ENCODE measurements around the gene SDR42E1. TPM values are rescaled to one million over a fixed set of nuclear protein-coding genes. Genes with fewer than 3 reads are reported as not detected.
"Not testable (repeated sequence)": the region's sequence is repeated elsewhere in the genome, so short reads cannot be mapped to it uniquely, and the experiment has no call there.

The SDR42E1 gene
- polyA plus RNA-seq, 1 experiment: 1.4 TPM

- no peak for TF ChIP-seq CTCF (IDR thresholded peaks at IDR 0.05; ENCODE audit: low read depth, low read length)
- ChIA-PET POLR2A (no interaction called here), CTCF (interaction anchor here (0.6 to 0.7 kb wide), 2 partner anchors 47 to 78 kb away, joined by 3 to 4 read pairs; no protein-coding TSS in a partner anchor)
- H3K27me3 ChIP-seq (ENCODE audit: control insufficient read depth, insufficient read depth, low read length): no peaks in the 10 kb centered on the region
- no peaks in the 10 kb centered on the region for H3K9me3 ChIP-seq (ENCODE audit: control insufficient read depth, insufficient read depth, low read length)
- DNase-seq (ENCODE audit: low read depth, low spot score): no peak
- H3K27ac ChIP-seq (ENCODE audit: low read depth, low read length): no peak overlapping the region
- H3K4me3 ChIP-seq (ENCODE audit: low read depth, low read length): no peak overlapping the region
Measured at GRCh38 chr16:82017911-82018568, 6.8 kb upstream of the SDR42E1 start.

GRCh38 chr16:82016964-82017363, 5.7 kb upstream of the SDR42E1 start:
- Histone ChIP-seq H3K27me3 (ENCODE audit: control insufficient read depth, insufficient read depth, low read length) (no peaks in the 10 kb centered on the region), H3K27ac (ENCODE audit: low read depth, low read length) (no peak overlapping the region), H3K4me3 (ENCODE audit: low read depth, low read length) (no peak overlapping the region), H3K9me3 (ENCODE audit: control insufficient read depth, insufficient read depth, low read length) (no peaks in the 10 kb centered on the region)
- CTCF ChIA-PET: interaction anchor here (0.5 to 0.8 kb wide), 4 partner anchors 79 to 586 kb away, joined by 3 read pairs; no protein-coding TSS in a partner anchor
- POLR2A ChIA-PET: no interaction called here
- no peak for DNase-seq (ENCODE audit: low read depth, low spot score)
- TF ChIP-seq CTCF (IDR thresholded peaks at IDR 0.05; ENCODE audit: low read depth, low read length): no peak

GRCh38 chr16:82016263-82016662, 5.0 kb upstream of the SDR42E1 start:
- ChIA-PET CTCF (interaction anchor here (0.5 to 0.8 kb wide), 4 partner anchors 80 to 586 kb away, joined by 3 read pairs; no protein-coding TSS in a partner anchor), POLR2A (no interaction called here)
- Histone ChIP-seq H3K9me3 (ENCODE audit: control insufficient read depth, insufficient read depth, low read length) (peaks cover 4% of the 10 kb centered on the region; the same call in 1 of the 2 replicates), H3K27ac (ENCODE audit: low read depth, low read length) (no peak overlapping the region), H3K4me3 (ENCODE audit: low read depth, low read length) (no peak overlapping the region), H3K27me3 (ENCODE audit: control insufficient read depth, insufficient read depth, low read length) (peaks cover 3% of the 10 kb centered on the region)
- DNase-seq (ENCODE audit: low read depth, low spot score): no peak
- TF ChIP-seq CTCF (IDR thresholded peaks at IDR 0.05; ENCODE audit: low read depth, low read length): peak; percentile 39

GRCh38 chr16:82013139-82013538, 1.9 kb upstream of the SDR42E1 start:
- CTCF ChIA-PET: interaction anchor here (0.7 to 1.7 kb wide), 2 partner anchors 19 to 1433 kb away, joined by 3 to 5 read pairs; no protein-coding TSS in a partner anchor
- no peak overlapping the region for H3K4me3 ChIP-seq (ENCODE audit: low read depth, low read length)
- no peak overlapping the region for H3K27ac ChIP-seq (ENCODE audit: low read depth, low read length)
- POLR2A ChIA-PET: no interaction called here
- H3K9me3 ChIP-seq (ENCODE audit: control insufficient read depth, insufficient read depth, low read length): peaks cover 13% of the 10 kb centered on the region
- DNase-seq (ENCODE audit: low read depth, low spot score): no peak
- peaks cover 4% of the 10 kb centered on the region for H3K27me3 ChIP-seq (ENCODE audit: control insufficient read depth, insufficient read depth, low read length)
- no peak for TF ChIP-seq CTCF (IDR thresholded peaks at IDR 0.05; ENCODE audit: low read depth, low read length)

GRCh38 chr16:82010649-82011048, 621 bp downstream of the SDR42E1 start:
- POLR2A ChIA-PET: no interaction called here

GRCh38 chr16:82009789-82010188, 1.5 kb downstream of the SDR42E1 start:
- CTCF ChIA-PET; H3K27me3 ChIP-seq (ENCODE audit: control insufficient read depth, insufficient read depth, low read length); H3K4me3 ChIP-seq (ENCODE audit: low read depth, low read length); DNase-seq (ENCODE audit: low read depth, low spot score); POLR2A ChIA-PET; H3K27ac ChIP-seq (ENCODE audit: low read depth, low read length): not testable (repeated sequence)
- H3K9me3 ChIP-seq (ENCODE audit: control insufficient read depth, insufficient read depth, low read length): peaks cover 13% of the 10 kb centered on the region

More at GRCh38 chr16:82010649-82011048, 621 bp downstream of the SDR42E1 start:
- no peak overlapping the region for H3K27ac ChIP-seq (ENCODE audit: low read depth, low read length)
- no peak for TF ChIP-seq CTCF (IDR thresholded peaks at IDR 0.05; ENCODE audit: low read depth, low read length)
- no peak for DNase-seq (ENCODE audit: low read depth, low spot score)
- H3K27me3 ChIP-seq (ENCODE audit: control insufficient read depth, insufficient read depth, low read length): peaks cover 4% of the 10 kb centered on the region
- CTCF ChIA-PET: no interaction called here
- H3K9me3 ChIP-seq (ENCODE audit: control insufficient read depth, insufficient read depth, low read length): peaks cover 13% of the 10 kb centered on the region
- peak overlapping the region; percentile 36 for H3K4me3 ChIP-seq (ENCODE audit: low read depth, low read length)

All from AG04450 (cell line).